HepG2 (cell line): ENCODE results near the gene XRCC5. TPM values are rescaled to one million over a fixed set of nuclear protein-coding genes. Genes with fewer than 3 reads are reported as not detected.

ENCODE experiments used
- ARID2 ChIP-seq: sonication (generic); formaldehyde crosslinking; IDR thresholded peaks from 2 replicates; pipeline ENCODE4 v1.8.1; 2022; ENCODE audit warnings: mild to moderate bottlenecking, missing genetic modification reagents, borderline replicate concordance
- ARID5B ChIP-seq: IDR thresholded peaks from 2 replicates; pipeline ENCODE4 v1.4.0; 2020; ENCODE audit warnings: mild to moderate bottlenecking, missing genetic modification reagents
- ATAD3A ChIP-seq: sonication (generic); formaldehyde crosslinking; IDR thresholded peaks from 2 replicates; pipeline ENCODE4 v1.4.0; 2020; ENCODE audit warnings: missing genetic modification reagents
- CC2D1A ChIP-seq: sonication (generic); formaldehyde crosslinking; IDR thresholded peaks from 2 replicates; pipeline ENCODE4 v1.8.1; 2023; ENCODE audit warnings: mild to moderate bottlenecking, missing genetic modification reagents
- CHD4 ChIP-seq: fragments of 200-600 bp; sonication (generic); IDR thresholded peaks from 2 replicates; pipeline ENCODE4 v1.7.0; 2017; ENCODE audit warnings: mild to moderate bottlenecking, low read length, borderline replicate concordance
- HBP1 ChIP-seq: IDR thresholded peaks from 2 replicates; pipeline ENCODE4 v1.6.1; 2016; ENCODE audit warnings: low read depth, control low read depth
- HMG20A ChIP-seq: IDR thresholded peaks from 2 replicates; pipeline ENCODE4 v1.6.1; 2016; ENCODE audit warnings: borderline replicate concordance
- HNF4G ChIP-seq, 2 experiments: sonication (generic) in 1 of 2; formaldehyde crosslinking in 1 of 2; IDR thresholded peaks; 2 replicates each; pipeline versions ENCODE4 v1.4.0 to v1.6.1; 2011 to 2020; ENCODE audit warnings: borderline replicate concordance in 2 of 2, low read depth in 2 of 2, mild to moderate bottlenecking in 2 of 2, low read length in 1 of 2, missing genetic modification reagents in 1 of 2, moderate library complexity in 1 of 2
- IRF2 ChIP-seq: IDR thresholded peaks from 2 replicates; pipeline ENCODE4 v1.6.1; 2018; ENCODE audit warnings: missing genetic modification reagents, missing compliant biosample characterization
- KDM1A ChIP-seq: IDR thresholded peaks from 2 replicates; pipeline ENCODE4 v1.6.1; 2016; ENCODE audit warnings: missing compliant biosample characterization
- KDM6A ChIP-seq: IDR thresholded peaks from 2 replicates; pipeline ENCODE4 v1.6.1; 2016; ENCODE audit warnings: low read depth
- MEF2D ChIP-seq: sonication (generic); formaldehyde crosslinking; IDR thresholded peaks from 2 replicates; pipeline ENCODE4 v1.5.1; 2020; ENCODE audit warnings: mild to moderate bottlenecking, missing genetic modification reagents
- MTERF4 ChIP-seq: sonication (generic); formaldehyde crosslinking; IDR thresholded peaks from 2 replicates; pipeline ENCODE4 v1.8.0; 2023; ENCODE audit warnings: mild to moderate bottlenecking, missing genetic modification reagents
- NFYC ChIP-seq: IDR thresholded peaks from 2 replicates; pipeline ENCODE4 v1.6.1; 2016; ENCODE audit warnings: missing genetic modification reagents, missing compliant biosample characterization
- REPIN1 ChIP-seq: sonication (generic); formaldehyde crosslinking; IDR thresholded peaks from 2 replicates; pipeline ENCODE4 v1.8.0; 2022; ENCODE audit warnings: missing genetic modification reagents, low read depth, mild to moderate bottlenecking, borderline replicate concordance
- SMARCE1 ChIP-seq: fragments of 450-650 bp; IDR thresholded peaks from 2 replicates; pipeline ENCODE4 v1.6.1; 2017; ENCODE audit warnings: borderline replicate concordance
- SP140L ChIP-seq: sonication (generic); formaldehyde crosslinking; IDR thresholded peaks from 2 replicates; pipeline ENCODE4 v1.4.0; 2020; ENCODE audit warnings: missing genetic modification reagents, borderline replicate concordance
- TBX3 ChIP-seq: fragments of 450-650 bp; IDR thresholded peaks from 2 replicates; pipeline ENCODE4 v1.6.1; 2017; ENCODE audit warnings: antibody characterized with exemption, mild to moderate bottlenecking, inconsistent platforms, borderline replicate concordance
- TCF7 ChIP-seq: sonication (generic); IDR thresholded peaks from 2 replicates; pipeline ENCODE4 v1.6.1; 2016; ENCODE audit warnings: antibody characterized with exemption, low read depth
- ZMYM4 ChIP-seq: sonication (generic); formaldehyde crosslinking; IDR thresholded peaks from 2 replicates; pipeline ENCODE4 v1.8.1; 2023; ENCODE audit warnings: mild to moderate bottlenecking, missing genetic modification reagents
- ZNF264 ChIP-seq: sonication (generic); formaldehyde crosslinking; IDR thresholded peaks from 2 replicates; pipeline ENCODE4 v1.4.0; 2020; ENCODE audit warnings: missing genetic modification reagents
- ZNF296 ChIP-seq: sonication (generic); formaldehyde crosslinking; conservative IDR thresholded peaks from 2 replicates; pipeline ENCODE4 v1.5.0; 2020; ENCODE audit warnings: mild to moderate bottlenecking, missing genetic modification reagents
- ZNF800 ChIP-seq: sonication (generic); formaldehyde crosslinking; IDR thresholded peaks from 2 replicates; pipeline ENCODE4 v1.4.0; 2020; ENCODE audit warnings: missing genetic modification reagents
- polyA plus RNA-seq, 8 experiments: library from polyadenylated mRNA; depleted of rRNA in 3 of 8; stranded (reverse) in 7 of 8; unstranded in 1 of 8; fragments of >200 nt; fragmentation: Illumina TruSeq in 4 of 8; extraction: Trizol in 4 of 8; gene quantifications; 2 replicates each; pipeline versions ENCODE4 v1.2.1 to v1.2.3, GENCODE V29; 2011 to 2016; ENCODE audit warnings: low read depth in 4 of 8, missing spikeins in 1 of 8, mixed read lengths in 1 of 8; ENCODE audit not compliant: insufficient read depth in 1 of 8
- total RNA-seq, 5 experiments: library from RNA; depleted of rRNA; stranded (reverse); fragments of >200 nt; fragmentation: Illumina TruSeq; extraction: Trizol; gene quantifications; 2 replicates each; pipeline ENCODE4 v1.2.3, GENCODE V29; 2016; ENCODE audit warnings: low read depth in 1 of 5

XRCC5 gene
- total and polyA plus RNA-seq, 2 of the 13 experiments (the other 11 are each of a cell fraction or from before 2014, with no cell fraction given), result 264 to 454 TPM

DNA sequence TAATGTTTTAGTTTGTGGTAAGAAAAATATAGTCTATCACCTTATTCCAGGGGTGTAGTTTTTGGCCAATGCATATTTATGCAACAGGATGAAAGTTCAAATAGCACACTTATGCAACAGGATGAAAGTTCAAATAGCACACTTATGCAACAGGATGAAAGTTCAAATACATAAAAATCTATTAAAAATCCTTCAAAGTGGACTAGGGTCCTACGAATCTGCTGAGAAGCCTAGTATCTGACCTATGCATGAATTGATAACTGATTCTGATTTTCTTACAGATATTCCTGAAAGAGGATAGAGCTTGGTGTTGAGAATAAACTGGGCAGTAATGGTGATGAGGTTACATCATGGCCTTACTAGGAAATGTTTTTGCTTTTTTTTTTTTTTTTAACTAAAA is 30.4 kb upstream of the XRCC5 start (continued):
- peak; percentile 76; the same call in 1 of the 2 replicates for TF ChIP-seq ARID2 (CRISPR knock-in tag)
- TF ChIP-seq MEF2D (CRISPR knock-in tag), result peak; percentile 81
- no peak for TF ChIP-seq ATAD3A
- peak; percentile 100 for TF ChIP-seq HNF4G (IDR thresholded peaks at IDR 0.05; ENCODE audit: borderline replicate concordance, low read depth, low read length)
- TF ChIP-seq HNF4G (CRISPR knock-in tag; IDR thresholded peaks at IDR 0.05; ENCODE audit: borderline replicate concordance, low read depth), result peak; percentile 100
- no peak for TF ChIP-seq CHD4
- TF ChIP-seq ZNF800 (CRISPR knock-in tag), result no peak
- TF ChIP-seq REPIN1 (CRISPR knock-in tag), result peak; percentile 84; the same call in 1 of the 2 replicates
- TF ChIP-seq MTERF4 (CRISPR knock-in tag), result no peak
- peak; percentile 83 for TF ChIP-seq TCF7
- TF ChIP-seq TBX3, result peak; percentile 69; the same call in 1 of the 2 replicates
- no peak for TF ChIP-seq HBP1 (CRISPR knock-in tag)
- peak; percentile 82; the same call in 1 of the 2 replicates for TF ChIP-seq ZMYM4 (CRISPR knock-in tag)
- peak; percentile 98 for TF ChIP-seq HMG20A (CRISPR knock-in tag)
- peak; percentile 98 for TF ChIP-seq KDM1A (CRISPR knock-in tag)
- TF ChIP-seq SMARCE1, result 0 out of 2 replicates have a peak, but pooled peaks have one; percentile 62
- TF ChIP-seq CC2D1A (CRISPR knock-in tag), result 0 out of 2 replicates have a peak, but pooled peaks have one; percentile 78
- TF ChIP-seq ZNF296, result no peak
- TF ChIP-seq KDM6A (CRISPR knock-in tag), result peak; percentile 91
- TF ChIP-seq ARID5B (CRISPR knock-in tag), result peak; percentile 100
- TF ChIP-seq SP140L (CRISPR knock-in tag), result peak; percentile 84; the same call in 1 of the 2 replicates
- TF ChIP-seq ZNF264 (CRISPR knock-in tag), result peak; percentile 85
- peak; percentile 46; the same call in 1 of the 2 replicates for TF ChIP-seq NFYC (CRISPR knock-in tag)
- peak; percentile 97 for TF ChIP-seq IRF2
